GM12878 (cell line): ENCODE data around the gene MRPL53. TPM values are rescaled to one million over a fixed set of nuclear protein-coding genes. Genes with fewer than 3 reads are reported as not detected.

Experiments used
- ATAC-seq: fragments of 200-7000 bp; cut with Tn5 transposase; 3 replicates; pipeline ENCODE4 v1.9.1; 2020; ENCODE audit warnings: mild to moderate bottlenecking, moderate library complexity
- BruUV-seq: library from RNA; stranded (reverse); fragments of 400-500 nt; replicated peaks from 2 replicates; lab custom pipeline; 2021; lab: Mats Ljungman, UMichigan
- CTCF ChIA-PET: fragments of 300-600 bp; sonication (Branson Sonifier 250); formaldehyde crosslinking; extraction: SDS; loops from one replicate; lab custom pipeline; 2021; ENCODE audit warnings: inconsistent platforms; lab: Yijun Ruan, JAX
- POLR2A ChIA-PET: fragments of 350-600 bp; formaldehyde crosslinking; extraction: SDS; loops from one replicate; lab custom pipeline; 2021; ENCODE audit warnings: inconsistent platforms; lab: Charles Lee
- RAD21 ChIA-PET: fragments of 300-600 bp; sonication (Branson Sonifier 250); formaldehyde crosslinking; loops from one replicate; lab custom pipeline; 2023; ENCODE audit warnings: antibody characterized with exemption; ENCODE audit not compliant: unreplicated experiment; lab: Charles Lee
- SMC1A ChIA-PET: fragments of 300-600 bp; sonication (Branson Sonifier 250); formaldehyde crosslinking; loops from one replicate; lab custom pipeline; 2023; ENCODE audit not compliant: unreplicated experiment, uncharacterized antibody; lab: Charles Lee
- DNase-seq: peaks from one replicate; pipeline ENCODE4 v3.0.0-alpha.2; 2011; ENCODE audit warnings: low read depth, low spot score
- FAIRE-seq: peaks from 3 replicates; lab custom pipeline; 2011; peaks lifted over from hg19 to GRCh38; lab: Jason Lieb, UNC
- H2AFZ ChIP-seq: 2 replicates; pipeline ENCODE4 v1.6.0; 2011; ENCODE audit warnings: low read depth, low read length, control low read depth; ENCODE audit not compliant: control insufficient read depth
- H3K27ac ChIP-seq: 2 replicates; pipeline ENCODE4 v1.5.1; 2011; ENCODE audit warnings: control low read depth; ENCODE audit not compliant: control insufficient read depth, insufficient read depth
- H3K27me3 ChIP-seq, 2 experiments: replicated peaks in 1 of 2; 2 replicates each; pipeline versions ENCODE4 v1.6.0 to v1.6.1; 2011; ENCODE audit warnings: low read length in 1 of 2; ENCODE audit not compliant: control insufficient read depth in 2 of 2, insufficient read depth in 2 of 2
- H3K36me3 ChIP-seq, 2 experiments: 2 replicates each; pipeline ENCODE4 v1.5.1; 2011; ENCODE audit warnings: low read length in 1 of 2; ENCODE audit not compliant: control insufficient read depth in 2 of 2, insufficient read depth in 2 of 2
- H3K4me1 ChIP-seq: 2 replicates; pipeline ENCODE4 v1.6.1; 2011; ENCODE audit warnings: mild to moderate bottlenecking, low read length, moderate library complexity, mixed read lengths; ENCODE audit not compliant: control insufficient read depth, insufficient read depth
- H3K4me2 ChIP-seq: 2 replicates; pipeline ENCODE4 v1.6.0; 2011; ENCODE audit warnings: control low read depth; ENCODE audit not compliant: control insufficient read depth, insufficient read depth
- H3K4me3 ChIP-seq: fragments of 200-600 bp; sonication (generic); 2 replicates; pipeline ENCODE4 v1.5.1; 2016
- H3K79me2 ChIP-seq: 2 replicates; pipeline ENCODE4 v1.6.0; 2011; ENCODE audit warnings: low read length; ENCODE audit not compliant: control insufficient read depth, insufficient read depth
- H3K9ac ChIP-seq: 2 replicates; pipeline ENCODE4 v1.8.0; 2011; ENCODE audit warnings: low read length, control low read depth, mixed read lengths; ENCODE audit not compliant: control insufficient read depth, insufficient read depth
- H3K9me3 ChIP-seq: replicated peaks from 3 replicates; pipeline ENCODE4 v1.5.1; 2011; ENCODE audit warnings: mild to moderate bottlenecking, low read length; ENCODE audit not compliant: control insufficient read depth, insufficient read depth
- H4K20me1 ChIP-seq: 2 replicates; pipeline ENCODE4 v1.6.0; 2011; ENCODE audit not compliant: control insufficient read depth, insufficient read depth
- CBX3 ChIP-seq: fragments of 200-600 bp; sonication (generic); IDR thresholded peaks from 2 replicates; pipeline ENCODE4 v1.6.1; 2016; ENCODE audit warnings: low read depth, borderline replicate concordance
- E2F8 ChIP-seq: fragments of 450-650 bp; IDR thresholded peaks from 2 replicates; pipeline ENCODE4 v1.6.1; 2018; ENCODE audit warnings: mild to moderate bottlenecking, low read depth, moderate library complexity; ENCODE audit not compliant: partially characterized antibody
- EP300 ChIP-seq, 2 experiments: fragments of 150-350 bp in 1 of 2; IDR thresholded peaks; 2 replicates each; pipeline ENCODE4 v1.6.1; 2011 to 2012; ENCODE audit warnings: low read depth in 2 of 2, low read length in 2 of 2, borderline replicate concordance in 1 of 2, improper control_type of control experiment in 1 of 2, inconsistent platforms in 1 of 2; ENCODE audit not compliant: control insufficient read depth in 1 of 2
- IKZF2 ChIP-seq, 2 experiments: fragments of 450-650 bp; IDR thresholded peaks; 2 replicates each; pipeline ENCODE4 v1.6.1; 2017; ENCODE audit warnings: mild to moderate bottlenecking in 2 of 2, moderate library complexity in 2 of 2
- JUNB ChIP-seq: IDR thresholded peaks from 2 replicates; pipeline ENCODE4 v1.6.1; 2016; ENCODE audit warnings: antibody characterized with exemption, mild to moderate bottlenecking
- MYC ChIP-seq: IDR thresholded peaks from 2 replicates; pipeline ENCODE4 v1.6.1; 2011; ENCODE audit warnings: mild to moderate bottlenecking, low read length, moderate library complexity, inconsistent platforms; ENCODE audit not compliant: insufficient read depth, insufficient replicate concordance, insufficient read length, severe bottlenecking
- POLR2AphosphoS5 ChIP-seq: IDR thresholded peaks from 2 replicates; pipeline ENCODE4 v1.6.1; 2011; ENCODE audit warnings: mild to moderate bottlenecking, low read length, inconsistent platforms
- SREBF2 ChIP-seq: IDR thresholded peaks from 2 replicates; pipeline ENCODE4 v1.6.1; 2012; ENCODE audit warnings: mild to moderate bottlenecking, low read length
- TBL1XR1 ChIP-seq: IDR thresholded peaks from 2 replicates; pipeline ENCODE4 v1.6.1; 2012; ENCODE audit warnings: low read depth, low read length, improper control_type of control experiment
- TCF3 ChIP-seq: IDR thresholded peaks from 2 replicates; pipeline ENCODE4 v1.6.1; 2012; ENCODE audit warnings: low read depth, mild to moderate bottlenecking, low read length, borderline replicate concordance; ENCODE audit not compliant: insufficient read depth
- ZBTB33 ChIP-seq: fragments of 450-650 bp; IDR thresholded peaks from 2 replicates; pipeline ENCODE4 v1.6.1; 2017; ENCODE audit warnings: mild to moderate bottlenecking
- ZNF217 ChIP-seq: fragments of 450-650 bp; IDR thresholded peaks from 2 replicates; pipeline ENCODE4 v1.6.1; 2017; ENCODE audit warnings: antibody characterized with exemption, mild to moderate bottlenecking
- ZNF622 ChIP-seq: fragments of 450-650 bp; IDR thresholded peaks from 2 replicates; pipeline ENCODE4 v1.6.1; 2017; ENCODE audit warnings: mild to moderate bottlenecking, inconsistent platforms
- ZNF687 ChIP-seq: fragments of 450-650 bp; IDR thresholded peaks from 2 replicates; pipeline ENCODE4 v1.6.1; 2017; ENCODE audit warnings: mild to moderate bottlenecking, moderate library complexity
- WGBS: methylation state at CpG from one replicate; pipeline ENCODE4 v1.1.6; 2016; ENCODE audit warnings: low lambda C conversion rate; ENCODE audit not compliant: insufficient replicate concordance, insufficient coverage; ENCODE audit errors: missing lambda C conversion rate; 5-methylcytosine and 5-hydroxymethylcytosine counted together
- in situ Hi-C: fragments of 300-500 bp; cut with MboI; formaldehyde crosslinking; loops from 9 replicates; pipeline ENCODE4 v1.14.3; 2018; ENCODE audit warnings: mixed read lengths
- intact Hi-C: fragments of 100-400 bp; cut with micrococcal nuclease; formaldehyde crosslinking; loops from one replicate; pipeline ENCODE4 v1.14.2; 2022; ENCODE audit not compliant: unreplicated experiment
- polyA plus RNA-seq, 11 experiments: library from polyadenylated mRNA; depleted of rRNA in 4 of 11; unstranded in 6 of 11; stranded (reverse) in 5 of 11; fragments of >200 nt; fragmentation: Nextera tagmentation in 4 of 11; fragmentation: Illumina TruSeq in 1 of 11; extraction: Ambion mirVana in 4 of 11; extraction: Trizol in 1 of 11; gene quantifications; 1 replicate in 1 of 11; 2 replicates in 10 of 11; pipeline versions ENCODE4 v1.2.1 to v1.2.3, GENCODE V29; 2011 to 2016; ENCODE audit warnings: inconsistent platforms in 2 of 11, missing spikeins in 2 of 11, low read depth in 1 of 11
- total RNA-seq, 4 experiments: library from RNA; depleted of rRNA in 3 of 4; stranded (reverse); fragments of >200 nt in 3 of 4; fragmentation: Illumina TruSeq in 1 of 4; extraction: Trizol in 1 of 4; gene quantifications; 2 replicates each; pipeline versions ENCODE4 v1.2.1 to v1.2.3, GENCODE V29; 2013 to 2021

MRPL53 gene
- total and polyA plus RNA-seq, 10 of the 15 experiments (the other 5 are each of a cell fraction or from before 2014, with no cell fraction given), result 15.1 to 167 (median 80.9) TPM

GRCh38 chr2:74461187-74462053 is 11.1 kb downstream of the MRPL53 start:
- H3K27me3 ChIP-seq, result no peaks in the 10 kb centered on the region
- in situ Hi-C loops (no loop called here), intact Hi-C loops (no loop called here)
- ChIA-PET SMC1A (interaction anchor here (0.6 kb wide), 1 partner anchor 71 kb away, joined by 3 read pairs; no protein-coding TSS in a partner anchor), CTCF (interaction anchor here (0.6 to 1.6 kb wide), 2 partner anchors 20 to 127 kb away, joined by 3 to 5 read pairs; no protein-coding TSS in a partner anchor), POLR2A (no interaction called here), RAD21 (no interaction called here)
- H3K4me1 ChIP-seq, result peaks cover 9% of the 10 kb centered on the region
- no peak overlapping the region for H2AFZ ChIP-seq
- H3K9me3 ChIP-seq, result no peaks in the 10 kb centered on the region
- no peak overlapping the region for H3K9ac ChIP-seq
- ATAC-seq (no peak), FAIRE-seq (no peak), DNase-seq (no peak)
- no peaks in the 10 kb centered on the region for H4K20me1 ChIP-seq
- no peak overlapping the region for H3K4me3 ChIP-seq
- BruUV-seq, result no TSS peak
- H3K79me2 ChIP-seq, result peaks cover 31% of the 10 kb centered on the region
- H3K4me2 ChIP-seq, result no peak overlapping the region
- H3K36me3 ChIP-seq, result peaks cover 2 to 4% of the 10 kb centered on the region in 2 experiments; a peak in 3 of 4 replicates
- H3K27ac ChIP-seq, result no peak overlapping the region
- WGBS, result 92% methylated on average over 27 of the region's 27 CpGs
- TF ChIP-seq MYC (no peak), TCF3 (no peak), CBX3 (no peak), POLR2AphosphoS5 (0 out of 2 replicates have a peak, but pooled peaks have one; percentile 12), EP300 (IDR thresholded peaks at IDR 0.05; ENCODE audit: borderline replicate concordance in 1 of 2, control insufficient read depth in 1 of 2, low read depth in 2 of 2, low read length in 2 of 2) (no peak), TBL1XR1 (no peak), ZNF622 (no peak), E2F8 (no peak), SREBF2 (no peak), IKZF2 (IDR thresholded peaks at IDR 0.05) (no peak), ZNF217 (no peak), ZNF687 (no peak), JUNB (no peak), ZBTB33 (0 out of 2 replicates have a peak, but pooled peaks have one; percentile 15)
